Right lung (tissue), 10 donors: ENCODE data around the gene DKKL1. TPM values are rescaled to one million over a fixed set of nuclear protein-coding genes. Genes with fewer than 3 reads are reported as not detected.
"Not testable (repeated sequence)": the region's sequence is repeated elsewhere in the genome, so short reads cannot be mapped to it uniquely, and the experiment has no call there.

Experiments
- DNase-seq, 2 donors: peaks; one replicate each; pipeline ENCODE4 v3.0.0-alpha.2; 2013
- long read RNA-seq, 8 donors: transcript quantifications; one replicate each; lab custom pipeline, GENCODE V29; 2026
- polyA plus RNA-seq, 5 donors: library from polyadenylated mRNA; unstranded; fragments of 120-200 nt; gene quantifications; one replicate each; pipeline versions ENCODE4 v1.2.1 to v1.2.3, GENCODE V29; 2013; ENCODE audit warnings: inconsistent platforms in 1 of 5, low replicate concordance in 1 of 5; ENCODE audit not compliant: insufficient read length in 5 of 5, insufficient read depth in 1 of 5

DKKL1 gene
- 1 to 10 TPM; 2.4 to 5.0 (median 3.6) TPM for polyA plus RNA-seq
- long read RNA-seq, donor 1, partial matches to known transcripts: 0 of 2 reads
- long read RNA-seq, donor 1, other reads (novel, unspliced or antisense): 0 of 2 reads
- long read RNA-seq, donor 2: 0 reads
- long read RNA-seq, donor 3: 0 reads
- long read RNA-seq, donor 4, partial matches to known transcripts: 0 of 1 reads
- long read RNA-seq, donor 4, other reads (novel, unspliced or antisense): 0 of 1 reads
- long read RNA-seq, donor 5, partial matches to known transcripts: 0 of 3 reads
- long read RNA-seq, donor 5, other reads (novel, unspliced or antisense): 0 of 3 reads
- long read RNA-seq, donor 6, partial matches to known transcripts: 0 of 1 reads
- long read RNA-seq, donor 6, other reads (novel, unspliced or antisense): 0 of 1 reads
- long read RNA-seq, donor 7: 0 reads
- long read RNA-seq, donor 8: 0 reads

- peak; percentile 94 to 95 for DNase-seq
Observed at GRCh38 chr19:49363268-49364082, at the start of gene DKKL1. TSS of gene DKKL1 (plus strand) at chr19:49363877. CDS start at chr19:49363999, 122 bp downstream.

- DNase-seq: no peak
Observed at GRCh38 chr19:49315111-49315510, 48.6 kb upstream of the DKKL1 start.

DNA sequence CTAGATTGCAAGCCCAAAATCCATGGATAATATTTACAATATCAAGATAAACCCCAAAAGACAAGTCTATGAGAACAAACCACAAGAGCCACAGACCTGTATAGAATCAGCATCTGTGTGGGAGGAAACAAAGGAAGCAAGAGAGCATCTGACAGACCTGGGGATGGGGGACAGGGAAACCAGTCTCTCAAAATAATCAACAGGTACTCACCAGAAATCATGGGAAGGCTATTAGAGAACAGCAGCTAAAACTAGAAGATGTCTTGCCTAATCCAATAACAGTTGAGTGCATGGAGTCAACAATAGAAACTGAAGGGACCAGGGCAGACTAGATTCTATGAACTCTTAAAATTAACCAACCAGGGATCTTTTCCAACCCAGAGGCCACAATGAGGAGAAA is 47.4 kb upstream of the DKKL1 start:
- no peak for DNase-seq

GRCh38 chr19:49318296-49318695 is 45.4 kb upstream of the DKKL1 start:
- no peak for DNase-seq

GRCh38 chr19:49324801-49325576 is 38.7 kb upstream of the DKKL1 start, which contains the start of gene SLC6A16:
TSS of gene SLC6A16 (minus strand) at chr19:49325191. CDS start at chr19:49311347, 13,844 bp downstream.
- no peak for DNase-seq

GRCh38 chr19:49325756-49326155 is 37.9 kb upstream of the DKKL1 start:
- not testable (repeated sequence) for DNase-seq

- no peak for DNase-seq
Observed at GRCh38 chr19:49326165-49326704, 37.4 kb upstream of the DKKL1 start.

GRCh38 chr19:49327878-49328544 is 35.7 kb upstream of the DKKL1 start:
- DNase-seq: no peak

- no peak for DNase-seq
Observed at GRCh38 chr19:49328741-49329140, 34.9 kb upstream of the DKKL1 start.

- DNase-seq: not testable (repeated sequence)
Observed at GRCh38 chr19:49331187-49331586, 32.5 kb upstream of the DKKL1 start.

DNA sequence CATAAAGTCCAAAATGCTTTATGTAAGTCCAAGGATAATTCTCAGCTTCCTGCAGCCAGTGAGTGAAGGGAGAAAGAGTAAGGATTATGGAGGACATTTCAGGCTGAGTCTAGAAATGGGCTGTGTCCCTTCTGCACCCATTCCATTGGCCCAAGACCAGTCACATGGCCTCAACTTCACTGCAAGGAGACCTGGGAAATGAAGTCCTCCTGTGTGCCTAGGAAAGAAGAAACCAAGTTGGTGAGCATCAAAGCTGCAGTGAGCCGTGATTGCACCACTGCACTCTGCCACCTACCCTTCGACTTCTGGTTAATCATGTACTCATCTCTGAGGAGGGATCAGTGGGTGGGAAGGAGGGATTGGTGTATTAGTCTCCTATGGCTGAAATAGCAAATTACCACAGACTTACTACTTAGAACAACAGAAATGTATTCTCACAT is 32.0 kb upstream of the DKKL1 start:
- DNase-seq: no peak

GRCh38 chr19:49332691-49333417 is 30.8 kb upstream of the DKKL1 start:
- DNase-seq: not testable (repeated sequence)

- DNase-seq: no peak
Observed at GRCh38 chr19:49333418-49333805, 30.3 kb upstream of the DKKL1 start.

DNA sequence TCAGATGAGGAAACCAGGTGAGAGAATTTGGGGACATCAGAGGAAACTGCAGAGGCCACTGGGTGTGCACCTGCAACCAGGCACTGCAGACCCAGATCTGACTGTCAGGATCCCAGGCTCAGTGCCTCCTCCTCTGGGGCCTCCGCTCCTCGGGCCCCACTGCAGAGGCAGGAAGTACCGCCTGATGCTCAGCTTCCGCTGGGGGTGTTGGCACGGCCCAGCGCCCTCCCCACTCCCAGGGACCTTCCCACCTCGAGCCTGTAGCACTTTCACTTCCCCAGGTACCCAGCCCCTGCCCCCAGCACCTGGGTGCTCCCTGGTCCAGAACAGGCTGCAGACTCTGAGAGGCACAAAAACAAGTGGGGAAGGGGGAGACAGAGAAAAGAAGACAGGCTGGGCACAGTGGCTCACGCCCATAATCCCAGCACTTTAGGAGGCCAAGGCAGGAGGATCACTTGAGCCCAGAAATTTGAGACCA is 29.8 kb upstream of the DKKL1 start:
- DNase-seq: no peak

DNA sequence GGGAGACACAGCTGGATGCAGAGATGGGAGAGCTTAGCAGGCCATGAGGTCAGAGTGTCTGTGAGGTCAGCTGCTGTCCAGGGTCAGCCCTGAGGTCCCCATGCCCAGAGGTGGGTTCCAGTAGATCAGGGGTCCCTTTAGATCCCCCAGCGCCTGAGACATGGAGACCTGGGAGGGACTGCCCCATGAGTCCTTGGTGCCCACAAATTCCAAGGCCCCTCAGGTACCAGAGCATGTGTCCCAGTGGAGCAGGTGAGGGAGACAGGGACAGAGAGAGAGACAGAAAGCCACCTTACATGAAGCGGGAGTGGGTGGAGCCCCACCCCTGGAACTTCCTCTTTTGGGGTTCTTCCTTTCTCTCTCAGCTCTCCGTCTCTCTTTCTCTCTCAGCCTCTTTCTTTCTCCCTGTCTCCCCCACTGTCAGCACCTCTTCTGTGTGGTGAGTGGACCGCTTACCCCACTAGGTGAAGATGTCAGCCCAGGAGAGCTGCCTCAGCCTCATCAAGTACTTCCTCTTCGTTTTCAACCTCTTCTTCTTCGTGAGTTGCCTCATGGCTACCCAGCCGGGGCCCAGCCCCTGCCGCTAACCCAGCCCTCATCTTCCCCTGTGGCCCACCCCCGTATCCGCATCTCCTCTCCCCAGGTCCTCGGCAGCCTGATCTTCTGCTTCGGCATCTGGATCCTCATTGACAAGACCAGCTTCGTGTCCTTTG is 28.4 kb upstream of the DKKL1 start, which contains the start of gene CD37:
CD37 (plus strand) TSS at position 336 of the 713 bp plus-strand sequence; CDS start at position 471, 135 bp downstream.
- DNase-seq: no peak

DNA sequence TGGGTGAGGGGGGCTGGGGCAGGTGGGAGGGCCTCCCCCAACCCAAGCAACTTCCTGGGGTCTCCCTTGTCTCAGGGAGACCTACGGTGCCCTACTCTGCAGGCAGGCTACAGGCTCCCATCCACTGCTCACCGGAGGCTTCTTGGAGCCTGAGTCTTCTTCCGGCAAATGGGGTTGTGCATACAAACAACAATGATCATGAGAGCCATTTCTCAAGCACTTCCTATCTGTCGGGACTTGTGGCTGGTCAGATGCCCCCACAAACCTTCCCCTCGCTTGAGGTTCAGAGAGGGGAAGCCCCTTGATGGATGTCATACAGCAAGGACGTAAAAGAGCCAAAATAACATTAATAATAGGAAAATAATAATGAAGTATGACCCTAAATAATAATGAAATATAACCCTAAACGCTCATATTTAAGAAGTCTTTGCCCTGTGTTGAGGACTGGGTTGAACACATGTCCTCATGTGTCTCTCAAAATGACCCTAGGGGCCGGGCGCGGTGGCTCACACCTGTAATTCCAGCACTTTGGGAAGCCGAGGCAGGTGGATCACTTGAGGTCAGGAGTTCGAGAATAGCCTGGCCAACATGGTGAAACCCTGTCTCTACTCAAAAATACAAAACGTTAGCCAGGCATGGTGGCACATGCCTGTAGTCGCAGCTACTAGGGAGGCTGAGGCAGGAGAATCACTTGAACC is 27.7 kb upstream of the DKKL1 start:
- no peak for DNase-seq

GRCh38 chr19:49336482-49337266 is 27.0 kb upstream of the DKKL1 start:
- no peak for DNase-seq
